Adipocyte (in vitro differentiated cells): ENCODE measurements around the gene HOXC10.

Source experiments
- DNase-seq: peaks from one replicate; pipeline ENCODE4 v3.0.0-alpha.2; 2015; ENCODE audit warnings: low read depth
- H3K27me3 ChIP-seq: replicated peaks from 2 replicates; pipeline ENCODE4 v1.7.0; 2013; ENCODE audit warnings: mild to moderate bottlenecking, low read length, moderate library complexity; ENCODE audit not compliant: control insufficient read depth, insufficient read depth
- H3K36me3 ChIP-seq: 2 replicates; pipeline ENCODE4 v1.7.0; 2013; ENCODE audit warnings: low read length, mild to moderate bottlenecking, moderate library complexity; ENCODE audit not compliant: control insufficient read depth, insufficient read depth, severe bottlenecking
- H3K4me1 ChIP-seq: 2 replicates; pipeline ENCODE4 v1.7.0; 2013; ENCODE audit warnings: mild to moderate bottlenecking, low read length, moderate library complexity; ENCODE audit not compliant: control insufficient read depth, insufficient read depth
- H3K4me3 ChIP-seq: 2 replicates; pipeline ENCODE4 v1.7.0; 2013; ENCODE audit warnings: mild to moderate bottlenecking, low read length, moderate library complexity
- H3K9ac ChIP-seq: 2 replicates; pipeline ENCODE4 v1.7.0; 2013; ENCODE audit warnings: mild to moderate bottlenecking, low read length, moderate library complexity
- H3K9me3 ChIP-seq: 2 replicates; pipeline ENCODE4 v1.7.0; 2013; ENCODE audit warnings: mild to moderate bottlenecking, low read length, moderate library complexity; ENCODE audit not compliant: control insufficient read depth

Gene HOXC10

DNA sequence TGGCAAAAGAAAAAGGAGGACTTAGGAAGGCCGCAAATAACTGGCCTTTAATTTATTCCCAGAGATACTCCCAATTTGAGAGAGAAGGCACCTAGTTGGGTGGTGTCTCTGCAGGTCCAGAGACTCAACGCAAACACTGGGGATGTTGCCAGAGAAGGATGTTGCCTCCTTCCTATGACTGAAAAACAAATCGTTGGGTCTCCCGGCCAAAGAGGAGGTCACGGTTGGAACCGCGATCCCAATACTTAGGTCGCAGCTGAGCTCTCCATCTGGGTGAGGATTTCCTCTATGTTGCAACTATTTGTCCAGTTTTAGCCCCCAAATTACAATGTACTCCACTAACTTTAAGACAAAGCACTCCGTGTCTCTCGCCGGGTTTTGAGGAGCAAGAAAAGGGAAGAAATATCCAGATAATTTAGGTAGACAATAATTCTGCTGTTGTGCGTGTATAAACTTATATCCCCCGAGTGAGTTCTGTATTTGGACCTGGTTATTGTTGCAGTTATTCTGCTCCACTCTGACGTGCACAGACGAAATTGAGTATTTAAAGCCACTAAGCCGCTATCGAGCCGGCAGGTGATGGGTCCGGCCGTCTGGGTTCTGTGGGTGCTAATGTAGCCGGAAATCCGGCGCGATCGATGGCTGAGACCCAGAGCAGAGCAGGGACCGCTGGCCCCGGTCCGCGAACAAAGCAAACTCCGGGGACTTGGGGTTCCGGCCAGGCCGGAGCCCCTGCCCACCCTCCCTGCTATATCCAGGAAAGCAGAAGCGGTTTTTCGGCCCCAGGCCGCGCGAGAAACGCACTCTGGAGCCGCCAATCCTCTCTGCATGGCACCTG, 24.5 kb upstream of the HOXC10 start:
- H3K36me3 ChIP-seq, result no peaks in the 10 kb centered on the region
- no peaks in the 10 kb centered on the region for H3K4me1 ChIP-seq
- peaks cover 5% of the 10 kb centered on the region for H3K9me3 ChIP-seq
- no peak for DNase-seq
- peaks cover 95% of the 10 kb centered on the region for H3K27me3 ChIP-seq
- H3K4me3 ChIP-seq, result no peak overlapping the region
- no peak overlapping the region for H3K9ac ChIP-seq

DNA sequence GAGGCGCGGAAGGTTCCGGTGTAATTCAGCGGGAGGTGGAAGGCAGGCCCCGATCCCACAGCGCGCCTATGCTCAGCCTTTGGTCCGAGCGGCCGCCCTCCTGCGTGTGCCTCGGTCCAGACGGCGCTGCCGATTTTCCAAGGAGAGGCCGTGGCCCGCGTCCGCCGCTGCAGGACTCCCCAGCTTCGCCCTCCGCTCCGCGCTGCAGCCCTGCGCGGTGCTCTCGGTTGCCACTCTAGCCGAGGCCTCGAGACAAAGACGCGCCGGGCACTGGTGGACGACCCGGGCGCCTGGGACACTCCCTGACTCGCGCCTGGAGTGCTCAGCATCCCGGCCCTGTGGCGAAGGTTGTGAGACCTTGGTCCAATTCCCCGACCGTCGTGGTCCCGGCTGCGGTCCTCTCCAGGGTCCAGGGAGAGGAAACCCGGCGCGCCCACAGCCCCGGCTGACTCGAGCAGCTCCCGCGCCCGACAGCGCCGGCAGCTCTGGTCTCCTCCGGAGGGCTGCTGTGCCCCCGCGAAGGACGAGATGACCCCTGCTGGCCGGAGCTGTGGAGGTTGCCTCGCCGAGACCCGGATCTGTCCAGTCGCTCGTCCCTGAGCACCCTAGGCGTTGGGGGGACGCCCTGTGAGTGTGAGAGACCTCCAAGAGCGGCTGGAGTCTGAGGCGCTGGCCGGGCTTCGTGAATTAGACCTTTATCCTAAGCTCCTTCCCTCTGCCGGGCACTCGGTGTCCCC, 23.8 kb upstream of the HOXC10 start:
- peaks cover 5% of the 10 kb centered on the region for H3K9me3 ChIP-seq
- H3K36me3 ChIP-seq, result no peaks in the 10 kb centered on the region
- H3K27me3 ChIP-seq, result peaks cover 94% of the 10 kb centered on the region
- no peak overlapping the region for H3K9ac ChIP-seq
- H3K4me1 ChIP-seq, result no peaks in the 10 kb centered on the region
- peak overlapping the region; percentile 24 for H3K4me3 ChIP-seq
- no peak for DNase-seq

DNA sequence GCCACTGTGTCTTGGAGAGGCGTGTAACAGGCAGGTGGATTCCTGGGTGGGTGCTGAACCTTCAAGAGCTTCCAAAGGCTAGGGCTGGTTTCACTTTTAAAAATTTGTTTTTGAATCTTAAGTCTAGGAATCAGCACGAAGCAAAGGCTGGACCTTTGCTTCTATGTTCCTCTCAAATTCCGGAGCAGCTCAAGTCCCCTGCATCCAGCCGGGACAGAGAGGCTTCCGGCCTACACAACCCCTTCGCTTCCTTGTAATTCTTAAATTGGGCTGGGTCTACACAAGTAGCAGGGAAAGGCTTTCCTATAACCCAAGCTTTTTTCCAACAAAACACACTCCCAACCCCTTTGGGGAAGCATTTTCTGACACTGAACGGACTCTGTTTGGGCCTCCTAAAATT, 21.9 kb upstream of the HOXC10 start:
- H3K4me1 ChIP-seq, result no peaks in the 10 kb centered on the region
- H3K27me3 ChIP-seq, result peaks cover 94% of the 10 kb centered on the region
- no peak for DNase-seq
- no peak overlapping the region for H3K4me3 ChIP-seq
- no peaks in the 10 kb centered on the region for H3K36me3 ChIP-seq
- peaks cover 5% of the 10 kb centered on the region for H3K9me3 ChIP-seq
- no peak overlapping the region for H3K9ac ChIP-seq

DNA sequence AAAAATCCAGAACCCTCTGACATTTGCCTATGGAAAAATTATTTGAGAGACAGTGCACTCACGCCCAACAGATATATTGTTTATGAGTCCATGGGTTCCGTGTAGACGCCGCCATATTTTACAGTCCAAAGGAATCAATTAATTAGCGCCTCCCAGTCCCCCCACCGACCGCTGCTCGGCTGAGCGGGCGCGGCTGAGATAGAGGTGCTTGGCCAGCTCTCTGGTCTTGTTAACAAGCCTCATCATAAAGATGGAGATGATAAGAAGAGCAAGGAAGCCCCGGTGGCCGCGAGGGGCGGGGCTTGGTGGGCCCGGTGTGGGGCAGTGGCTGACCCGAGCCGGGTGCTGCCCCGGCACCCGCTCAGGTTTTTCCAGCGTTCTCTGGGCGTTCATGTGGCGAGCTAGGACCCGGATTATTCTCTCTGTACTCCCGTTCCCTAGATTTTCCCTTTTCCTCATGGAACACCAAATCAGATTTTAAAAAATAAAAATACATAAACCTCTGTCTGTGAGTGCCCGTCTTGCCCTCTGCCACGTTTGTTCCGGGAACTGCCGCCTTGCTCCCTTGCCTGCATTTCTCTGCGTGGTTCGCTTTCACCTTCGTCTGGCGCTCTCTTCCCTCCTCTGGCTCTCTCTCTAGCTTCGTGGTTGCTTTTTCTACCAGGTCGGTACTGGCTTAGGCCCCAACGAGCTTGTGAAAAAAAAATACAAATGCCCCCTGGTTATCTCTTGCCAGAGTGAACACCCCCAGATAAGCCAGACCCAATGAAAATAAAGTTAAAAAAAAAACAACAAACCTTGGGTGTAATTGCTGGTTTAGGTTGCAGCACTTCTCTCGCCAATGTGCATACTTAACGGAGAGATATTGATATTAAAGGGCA, 21.3 kb upstream of the HOXC10 start:
- H3K4me3 ChIP-seq, result no peak overlapping the region
- DNase-seq, result no peak

DNA sequence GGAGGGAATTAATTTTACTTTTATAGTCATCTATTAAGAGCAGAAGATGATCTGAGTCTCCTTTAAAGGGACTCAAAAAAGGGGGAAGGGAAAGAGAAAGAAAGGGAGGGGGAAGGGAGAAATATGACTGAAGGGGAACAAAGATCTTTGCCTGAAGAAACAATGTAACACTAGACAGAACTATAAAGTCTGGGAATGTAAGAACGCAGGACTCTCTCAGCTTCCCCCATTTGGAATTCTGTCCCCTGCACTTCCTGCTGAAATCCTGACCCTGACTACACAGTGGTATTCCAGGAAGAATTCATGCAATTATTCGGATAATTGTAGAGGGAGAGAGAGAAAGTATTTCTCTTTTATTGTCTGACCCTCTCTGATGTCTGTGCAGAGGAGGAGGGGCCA, 20.6 kb upstream of the HOXC10 start:
- H3K9me3 ChIP-seq, result peaks cover 5% of the 10 kb centered on the region
- DNase-seq, result no peak
- no peak overlapping the region for H3K4me3 ChIP-seq
- H3K27me3 ChIP-seq, result peaks cover 94% of the 10 kb centered on the region
- H3K4me1 ChIP-seq, result no peaks in the 10 kb centered on the region
- H3K36me3 ChIP-seq, result no peaks in the 10 kb centered on the region
- no peak overlapping the region for H3K9ac ChIP-seq

More for the DNA sequence above, 21.3 kb upstream of the HOXC10 start:
- H3K9me3 ChIP-seq, result peaks cover 5% of the 10 kb centered on the region
- H3K9ac ChIP-seq, result no peak overlapping the region
- H3K4me1 ChIP-seq, result no peaks in the 10 kb centered on the region
- no peaks in the 10 kb centered on the region for H3K36me3 ChIP-seq
- H3K27me3 ChIP-seq, result peaks cover 94% of the 10 kb centered on the region

DNA sequence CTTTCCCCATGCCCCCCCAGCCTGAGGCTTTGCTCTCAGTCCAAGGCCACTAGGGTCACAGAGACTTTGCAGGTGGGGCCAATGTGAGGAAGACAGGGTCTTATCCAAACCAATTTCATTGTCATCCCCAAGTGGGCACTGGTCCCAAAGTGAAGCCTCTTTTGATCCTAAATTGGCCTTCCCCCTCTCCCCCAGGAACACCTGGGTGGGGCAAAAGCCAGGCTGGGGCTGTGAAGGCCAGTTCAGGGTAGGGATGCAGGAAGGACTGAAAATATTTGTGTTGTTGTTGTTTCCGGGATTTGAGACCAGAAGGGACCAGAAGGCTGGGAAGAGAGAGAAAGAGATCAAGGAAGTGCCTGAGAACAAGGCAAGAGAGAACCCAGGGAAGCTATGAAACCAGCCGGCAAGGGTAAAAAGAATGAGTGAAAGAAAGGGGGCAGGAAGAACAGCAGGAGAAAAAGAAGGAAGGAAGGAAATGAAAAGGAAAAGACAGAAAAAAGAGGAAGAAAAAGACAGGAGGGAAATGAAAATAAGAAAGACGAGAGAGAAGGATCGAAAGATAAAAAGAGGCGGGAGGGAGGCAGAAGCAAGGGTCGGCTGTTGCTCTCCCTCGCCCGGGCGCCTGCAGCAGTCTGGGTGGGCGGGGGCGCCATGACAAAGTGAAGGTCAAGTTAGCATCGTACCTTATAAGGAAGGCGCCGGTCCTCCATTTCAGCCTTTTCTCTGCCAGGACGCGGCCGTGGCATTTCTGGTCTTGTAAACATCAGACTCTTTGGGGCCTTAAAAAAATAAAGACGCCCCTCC, 19.5 kb upstream of the HOXC10 start:
- H3K36me3 ChIP-seq, result no peaks in the 10 kb centered on the region
- H3K9ac ChIP-seq, result peak overlapping the region; percentile 61
- no peaks in the 10 kb centered on the region for H3K4me1 ChIP-seq
- H3K9me3 ChIP-seq, result no peaks in the 10 kb centered on the region
- no peak for DNase-seq
- H3K27me3 ChIP-seq, result peaks cover 93% of the 10 kb centered on the region
- H3K4me3 ChIP-seq, result peak overlapping the region; percentile 32

DNA sequence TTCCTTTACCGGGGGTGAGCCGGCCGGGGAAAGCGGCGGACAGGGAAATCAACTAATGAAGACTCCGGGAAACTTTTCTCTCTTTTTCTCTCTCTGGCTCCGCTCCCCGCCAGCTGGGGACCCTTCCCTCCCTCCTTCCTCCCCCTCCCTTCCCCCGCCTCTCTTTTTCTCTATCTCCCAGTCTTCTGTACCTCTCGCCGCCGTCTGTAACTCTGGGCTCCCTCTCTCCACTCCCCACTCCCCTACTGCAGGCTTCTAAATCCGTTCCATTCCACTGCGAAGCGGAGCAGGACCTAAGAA, 18.9 kb upstream of the HOXC10 start:
- H3K9me3 ChIP-seq, result no peaks in the 10 kb centered on the region
- no peaks in the 10 kb centered on the region for H3K36me3 ChIP-seq
- H3K4me3 ChIP-seq, result peak overlapping the region; percentile 50
- H3K27me3 ChIP-seq, result peaks cover 94% of the 10 kb centered on the region
- H3K9ac ChIP-seq, result peak overlapping the region; percentile 61
- DNase-seq, result no peak
- no peaks in the 10 kb centered on the region for H3K4me1 ChIP-seq

DNA sequence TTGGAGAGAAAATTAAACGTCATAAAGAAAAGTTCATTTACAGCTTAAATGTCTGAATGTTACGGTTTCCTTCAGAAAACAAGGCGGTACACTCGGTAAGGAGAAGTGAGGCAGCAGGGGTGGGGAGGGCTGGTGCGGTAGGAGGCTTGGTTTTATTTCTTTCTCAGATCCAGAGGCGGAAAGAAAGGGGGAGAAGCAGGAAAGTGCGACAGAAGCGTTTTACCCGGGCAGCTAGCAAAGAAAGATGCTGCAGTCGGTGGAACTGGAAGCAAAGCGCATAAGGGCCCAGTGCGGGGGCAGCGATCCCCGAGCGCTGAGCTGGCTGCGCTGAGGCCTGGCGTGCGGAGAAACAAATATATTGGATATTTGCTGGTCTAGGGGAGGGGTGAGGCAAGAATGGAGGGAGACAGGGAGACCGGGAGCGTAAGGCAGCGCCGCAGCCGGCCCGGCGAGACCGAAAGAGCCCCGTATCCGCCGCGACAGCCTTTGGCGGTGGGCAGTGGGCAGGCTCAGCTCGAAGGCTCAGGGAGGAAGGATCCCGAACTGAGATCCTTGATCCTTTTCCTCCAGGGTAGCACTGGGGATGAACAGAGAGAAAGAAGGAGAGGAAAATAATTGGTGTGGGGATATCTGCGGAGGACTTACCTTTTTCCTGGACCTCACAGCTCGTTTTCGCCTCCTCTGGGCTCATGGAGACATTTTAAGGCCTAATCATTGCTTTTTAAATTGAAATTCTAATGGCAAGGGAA, 18.4 kb upstream of the HOXC10 start:
- no peak for DNase-seq
- H3K9me3 ChIP-seq, result no peaks in the 10 kb centered on the region
- H3K4me1 ChIP-seq, result no peaks in the 10 kb centered on the region
- peaks cover 97% of the 10 kb centered on the region for H3K27me3 ChIP-seq
- H3K9ac ChIP-seq, result peak overlapping the region; percentile 61
- H3K4me3 ChIP-seq, result peak overlapping the region; percentile 50
- H3K36me3 ChIP-seq, result no peaks in the 10 kb centered on the region

DNA sequence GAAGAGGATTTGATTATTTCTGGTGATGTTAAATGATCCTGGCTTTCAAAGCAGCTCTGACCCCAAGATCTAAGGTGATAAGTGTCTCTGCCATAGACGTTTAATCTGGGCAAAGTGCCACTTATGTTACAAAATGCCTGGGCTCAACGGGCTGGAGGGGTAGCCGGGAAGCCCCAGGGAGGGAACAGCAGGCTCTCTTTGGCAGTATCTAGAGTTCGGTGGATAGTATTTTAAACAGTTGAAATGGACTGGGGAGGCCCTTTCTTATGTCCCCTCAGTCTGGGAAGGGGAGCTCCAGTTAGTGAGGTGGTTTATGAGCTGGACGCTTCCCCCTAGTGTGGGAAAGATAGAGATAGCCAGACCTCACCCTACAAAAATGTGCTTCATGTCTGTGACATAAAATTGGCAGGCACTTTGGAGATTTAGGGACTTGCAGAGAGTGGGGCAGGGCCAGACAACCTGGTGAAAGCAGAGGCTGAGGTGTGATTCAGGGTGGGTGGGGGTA, 17.5 kb upstream of the HOXC10 start:
- no peak for DNase-seq
- no peaks in the 10 kb centered on the region for H3K9me3 ChIP-seq
- peak overlapping the region; percentile 50 for H3K4me3 ChIP-seq
- peaks cover 97% of the 10 kb centered on the region for H3K27me3 ChIP-seq
- H3K4me1 ChIP-seq, result peaks cover 6% of the 10 kb centered on the region
- no peak overlapping the region for H3K9ac ChIP-seq
- H3K36me3 ChIP-seq, result no peaks in the 10 kb centered on the region
